NCI-H2196 (cell line): ENCODE data around the gene VWA1.
"Not testable (repeated sequence)": the region's sequence is repeated elsewhere in the genome, so short reads cannot be mapped to it uniquely, and the experiment has no call there.

ENCODE experiments used
- DNase-seq: peaks from one replicate; lab custom pipeline; 2025; ENCODE audit not compliant: unreplicated experiment; lab: John Stamatoyannopoulos, UW

Gene VWA1

DNA sequence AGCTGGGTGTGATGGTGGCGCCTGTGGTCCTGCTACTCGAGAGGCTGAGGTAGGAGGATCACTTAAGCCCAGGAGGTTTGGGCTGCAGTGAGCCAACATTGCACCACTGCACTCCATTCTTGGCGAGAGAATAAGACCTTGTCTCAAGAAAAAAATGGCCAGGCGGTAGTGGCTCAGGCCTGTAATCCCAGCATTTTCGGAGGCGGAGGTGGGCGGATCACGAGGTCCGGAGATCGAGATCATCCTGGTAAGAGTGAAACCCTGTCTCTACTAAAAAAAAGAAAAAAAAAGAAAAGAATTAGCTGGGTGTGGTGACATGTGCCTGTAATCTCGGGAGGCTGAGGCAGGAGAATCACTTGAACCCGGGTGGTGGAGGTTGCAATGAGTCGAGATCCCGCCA lies 47.4 kb downstream of the VWA1 start:
- DNase-seq, result no peak

GRCh38 chr1:1483714-1484113 lies 48.2 kb downstream of the VWA1 start:
- DNase-seq, result no peak

DNA sequence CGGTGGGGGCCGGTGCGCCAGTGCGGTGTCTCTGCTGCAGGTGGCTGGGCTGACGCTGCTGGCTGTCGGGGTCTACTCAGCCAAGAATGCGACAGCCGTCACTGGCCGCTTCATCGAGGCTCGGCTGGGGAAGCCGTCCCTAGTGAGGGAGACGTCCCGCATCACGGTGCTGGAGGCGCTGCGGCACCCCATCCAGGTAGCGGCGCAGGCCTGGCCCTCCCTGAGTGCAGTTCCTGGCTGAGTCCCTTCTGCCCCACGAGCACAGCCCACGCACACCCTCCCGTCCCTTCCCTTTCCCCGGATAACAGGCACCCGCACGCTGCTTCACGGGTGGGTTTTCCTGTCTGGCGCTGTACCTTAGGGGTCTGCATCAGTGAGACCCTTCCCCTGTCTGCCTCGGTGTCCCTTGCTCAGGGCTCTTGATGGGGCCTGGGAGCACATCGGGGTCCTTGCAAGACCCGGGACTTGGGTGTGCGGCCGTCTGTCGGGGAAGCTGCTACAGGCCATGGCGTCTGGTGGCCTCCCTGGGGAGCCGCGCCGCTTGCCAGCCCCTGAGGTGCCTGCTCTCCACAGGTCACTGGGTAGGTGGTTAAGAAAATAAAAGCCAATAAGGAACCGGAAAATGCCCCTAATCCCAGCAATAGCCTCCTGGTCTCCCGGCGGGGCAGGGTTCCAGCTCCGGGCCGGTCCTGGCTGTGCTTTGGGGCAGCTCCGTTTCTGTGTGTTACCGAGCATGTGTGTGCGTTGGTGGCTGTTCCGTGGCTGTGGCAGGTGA lies 49.7 kb downstream of the VWA1 start:
- not testable (repeated sequence) for DNase-seq

DNA sequence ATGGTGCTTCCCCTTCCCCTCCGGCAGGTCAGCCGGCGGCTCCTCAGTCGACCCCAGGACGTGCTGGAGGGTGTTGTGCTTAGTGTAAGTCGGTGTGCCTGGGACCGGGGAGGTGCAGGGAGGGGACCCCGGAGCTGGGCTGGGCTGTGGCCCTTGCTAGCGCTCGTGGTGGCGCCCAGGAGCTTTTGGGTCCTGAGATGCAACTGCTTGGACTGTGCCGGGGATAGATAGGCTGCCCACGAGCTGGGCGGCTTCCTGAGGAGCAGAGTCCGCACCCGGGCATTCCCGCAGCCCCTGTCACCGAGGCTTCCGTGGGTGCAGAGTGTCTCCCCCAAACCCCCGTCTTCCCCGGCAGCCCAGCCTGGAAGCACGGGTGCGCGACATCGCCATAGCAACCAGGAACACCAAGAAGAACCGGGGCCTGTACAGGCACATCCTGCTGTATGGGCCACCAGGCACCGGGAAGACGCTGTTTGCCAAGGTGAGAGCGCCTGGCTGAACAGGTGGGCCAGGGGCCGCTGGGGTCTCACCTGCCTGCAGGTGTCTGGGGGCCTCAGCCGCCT lies 50.3 kb downstream of the VWA1 start:
- DNase-seq, result not testable (repeated sequence)

GRCh38 chr1:1487701-1488100 lies 52.2 kb downstream of the VWA1 start:
- DNase-seq, result no peak

DNA sequence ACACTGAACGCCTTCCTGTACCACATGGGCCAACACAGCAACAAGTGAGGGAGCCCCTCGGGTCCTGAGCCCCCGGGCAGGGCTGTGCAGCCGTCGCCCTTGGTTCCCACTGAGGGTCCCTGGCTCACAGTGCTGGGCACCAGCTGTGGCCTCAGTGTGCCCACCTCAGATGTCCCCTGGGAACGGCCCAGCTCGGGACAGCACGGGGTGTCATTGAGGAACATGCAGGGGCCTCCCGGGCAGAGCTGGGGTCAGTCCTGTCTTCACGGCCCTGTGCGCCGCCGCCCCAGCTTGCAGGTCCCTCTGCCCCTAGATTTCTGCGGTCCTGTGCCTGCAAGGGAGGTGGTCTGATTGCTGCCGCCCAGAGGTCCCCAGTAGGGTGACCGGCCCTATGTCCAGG lies 53.7 kb downstream of the VWA1 start:
- DNase-seq, result no peak

DNA sequence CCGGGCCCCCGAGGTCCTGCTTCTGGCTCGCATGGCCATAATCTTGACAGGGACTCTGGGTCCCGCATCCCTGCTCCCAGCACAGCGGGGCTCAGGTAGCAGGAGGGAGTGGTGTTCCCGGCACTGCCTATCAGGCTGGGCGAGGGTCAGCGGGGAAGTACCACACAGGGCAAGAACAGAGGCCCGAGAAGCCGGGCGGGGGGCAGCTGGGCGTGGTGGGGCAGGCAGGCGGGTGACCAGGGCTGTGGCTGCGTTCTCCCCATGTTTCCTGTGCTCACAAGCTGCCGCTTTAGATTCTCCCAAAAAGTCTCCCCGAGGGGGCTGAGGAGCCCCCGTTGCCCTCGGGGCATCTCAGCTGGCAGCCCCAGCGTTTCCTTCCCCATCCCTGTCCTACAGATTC lies 54.4 kb downstream of the VWA1 start:
- DNase-seq, result no peak

- no peak for DNase-seq
Measured at GRCh38 chr1:1490633-1491230, 55.2 kb downstream of the VWA1 start.

DNA sequence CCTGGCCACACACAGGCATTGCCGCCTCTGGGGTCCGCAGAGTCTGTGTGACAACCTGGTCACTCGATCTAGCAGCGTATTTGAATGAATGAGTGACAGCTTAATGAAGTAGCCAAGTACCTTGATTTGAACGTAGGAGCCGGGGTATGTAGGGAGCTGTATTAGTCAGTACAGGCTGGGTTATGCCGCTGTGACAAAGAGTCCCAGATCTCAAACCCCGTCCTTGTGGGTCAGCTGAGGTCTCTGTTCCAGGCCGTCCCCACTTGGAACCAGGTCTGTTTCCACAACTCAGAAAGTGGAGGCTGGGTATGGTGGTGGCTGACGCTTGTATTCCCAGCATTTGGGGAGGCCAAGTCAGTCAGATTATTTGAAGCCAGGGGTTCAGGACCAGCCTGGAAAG lies 56.1 kb downstream of the VWA1 start:
- no peak for DNase-seq
